ENCODE measurements around the gene SOX12. TPM values are rescaled to one million over a fixed set of nuclear protein-coding genes. Genes with fewer than 3 reads are reported as not detected.
"Not testable (repeated sequence)": the region's sequence is repeated elsewhere in the genome, so short reads cannot be mapped to it uniquely, and the experiment has no call there.

The SOX12 gene
- total RNA-seq, 4 donors from 2014 or later, result 3.5 to 14.4 (median 7.2) TPM

- no peak for TF ChIP-seq EP300 (IDR thresholded peaks at IDR 0.05)
- no peak for TF ChIP-seq POLR2A (IDR thresholded peaks at IDR 0.05; ENCODE audit: low read depth)
- TF ChIP-seq CTCF (IDR thresholded peaks at IDR 0.05), result no peak
- TF ChIP-seq POLR2AphosphoS5 (IDR thresholded peaks at IDR 0.05), result no peak
- Histone ChIP-seq H3K9me3 (no peaks in the 10 kb centered on the region), H3K36me3 (no peaks in the 10 kb centered on the region), H3K27me3 (no peaks in the 10 kb centered on the region), H3K4me3 (no peak overlapping the region), H3K4me1 (peaks cover 13 to 23% (median 17%) of the 10 kb centered on the region in 4 donors), H3K27ac (replicated peaks in 1 of 4) (no peak overlapping the region)
- intact Hi-C loops (cut with DNase I), result no loop called here
- DNase-seq (ENCODE audit: extremely low spot score), result no peak
- 75% methylated on average over 7 of the region's 9 CpGs for WGBS
These were observed 48.0 kb downstream of the SOX12 start for GRCh38 chr20:373171-373890.

GRCh38 chr20:375265-375889, 50.0 kb downstream of the SOX12 start:
- peaks cover 13 to 23% (median 17%) of the 10 kb centered on the region in 4 donors for H3K4me1 ChIP-seq
- H3K36me3 ChIP-seq, result no peaks in the 10 kb centered on the region
- H3K4me3 ChIP-seq, result no peak overlapping the region
- no peak for DNase-seq (ENCODE audit: extremely low spot score)
- 88% methylated on average over 10 of the region's 10 CpGs for WGBS
- no peak overlapping the region for H3K27ac ChIP-seq (replicated peaks in 1 of 4)
- H3K9me3 ChIP-seq, result no peaks in the 10 kb centered on the region
- peaks cover 0 to 16% (median 0%) of the 10 kb centered on the region in 4 donors for H3K27me3 ChIP-seq
- intact Hi-C loops (cut with DNase I), result no loop called here
- TF ChIP-seq POLR2A (IDR thresholded peaks at IDR 0.05; ENCODE audit: low read depth), result no peak
- TF ChIP-seq EP300 (IDR thresholded peaks at IDR 0.05), result no peak
- no peak for TF ChIP-seq CTCF (IDR thresholded peaks at IDR 0.05)
- TF ChIP-seq POLR2AphosphoS5 (IDR thresholded peaks at IDR 0.05), result no peak

GRCh38 chr20:376089-376488, 50.7 kb downstream of the SOX12 start:
- H3K27ac ChIP-seq (replicated peaks in 1 of 4), result no peak overlapping the region
- intact Hi-C loops (cut with DNase I), result no loop called here
- no peak for TF ChIP-seq EP300 (IDR thresholded peaks at IDR 0.05)
- TF ChIP-seq POLR2AphosphoS5 (IDR thresholded peaks at IDR 0.05), result no peak
- no peak for TF ChIP-seq POLR2A (IDR thresholded peaks at IDR 0.05; ENCODE audit: low read depth)
- no peak for TF ChIP-seq CTCF (IDR thresholded peaks at IDR 0.05)
- no peaks in the 10 kb centered on the region for H3K36me3 ChIP-seq
- peaks cover 0 to 22% (median 5%) of the 10 kb centered on the region in 4 donors for H3K27me3 ChIP-seq
- no peak for DNase-seq (ENCODE audit: extremely low spot score)
- H3K4me3 ChIP-seq, result no peak overlapping the region
- no peaks in the 10 kb centered on the region for H3K9me3 ChIP-seq
- 40% methylated on average over 2 of the region's 2 CpGs for WGBS
- peaks cover 19 to 27% (median 19%) of the 10 kb centered on the region in 4 donors for H3K4me1 ChIP-seq

GRCh38 chr20:376750-377149, 51.4 kb downstream of the SOX12 start:
- Histone ChIP-seq H3K27ac (replicated peaks in 1 of 4) (no peak overlapping the region), H3K27me3 (peaks cover 0 to 29% (median 9%) of the 10 kb centered on the region in 4 donors), H3K36me3 (no peaks in the 10 kb centered on the region), H3K9me3 (no peaks in the 10 kb centered on the region), H3K4me3 (no peak overlapping the region), H3K4me1 (peaks cover 16 to 27% (median 20%) of the 10 kb centered on the region in 4 donors)
- intact Hi-C loops (cut with DNase I), result no loop called here
- no peak for DNase-seq (ENCODE audit: extremely low spot score)
- WGBS, result 62% methylated on average over 2 of the region's 2 CpGs
- TF ChIP-seq POLR2AphosphoS5 (IDR thresholded peaks at IDR 0.05) (no peak), CTCF (IDR thresholded peaks at IDR 0.05) (no peak), POLR2A (IDR thresholded peaks at IDR 0.05; ENCODE audit: low read depth) (no peak), EP300 (IDR thresholded peaks at IDR 0.05) (no peak)

GRCh38 chr20:377578-377977, 52.2 kb downstream of the SOX12 start:
- H3K4me3 ChIP-seq; H3K36me3 ChIP-seq; DNase-seq (ENCODE audit: extremely low spot score); H3K27ac ChIP-seq (replicated peaks in 1 of 4); H3K9me3 ChIP-seq; intact Hi-C loops (cut with DNase I): not testable (repeated sequence)
- WGBS, result 90% methylated on average over 12 of the region's 12 CpGs
- peaks cover 13 to 26% (median 20%) of the 10 kb centered on the region in 4 donors for H3K4me1 ChIP-seq
- H3K27me3 ChIP-seq, result peaks cover 0 to 37% (median 11%) of the 10 kb centered on the region in 4 donors

Data from esophagus muscularis mucosa (tissue), 4 donors.